GM18951 (cell line): Measurements from ENCODE around the gene FAM186B.
"Not testable (repeated sequence)": the region's sequence is repeated elsewhere in the genome, so short reads cannot be mapped to it uniquely, and the experiment has no call there.

ENCODE experiments used
- POLR2A ChIP-seq: IDR thresholded peaks from 4 replicates; pipeline ENCODE4 v1.6.1; 2011; ENCODE audit warnings: mild to moderate bottlenecking; ENCODE audit not compliant: insufficient read length, insufficient read depth; ENCODE audit errors: extremely low read depth
- in situ Hi-C: fragments of 300-500 bp; cut with MboI; formaldehyde crosslinking; loops from one replicate; pipeline ENCODE4 v1.12.0; 2022; ENCODE audit warnings: low sequenced_read_pairs, mixed read lengths, inconsistent platforms; ENCODE audit not compliant: unreplicated experiment

The FAM186B gene, protein sequence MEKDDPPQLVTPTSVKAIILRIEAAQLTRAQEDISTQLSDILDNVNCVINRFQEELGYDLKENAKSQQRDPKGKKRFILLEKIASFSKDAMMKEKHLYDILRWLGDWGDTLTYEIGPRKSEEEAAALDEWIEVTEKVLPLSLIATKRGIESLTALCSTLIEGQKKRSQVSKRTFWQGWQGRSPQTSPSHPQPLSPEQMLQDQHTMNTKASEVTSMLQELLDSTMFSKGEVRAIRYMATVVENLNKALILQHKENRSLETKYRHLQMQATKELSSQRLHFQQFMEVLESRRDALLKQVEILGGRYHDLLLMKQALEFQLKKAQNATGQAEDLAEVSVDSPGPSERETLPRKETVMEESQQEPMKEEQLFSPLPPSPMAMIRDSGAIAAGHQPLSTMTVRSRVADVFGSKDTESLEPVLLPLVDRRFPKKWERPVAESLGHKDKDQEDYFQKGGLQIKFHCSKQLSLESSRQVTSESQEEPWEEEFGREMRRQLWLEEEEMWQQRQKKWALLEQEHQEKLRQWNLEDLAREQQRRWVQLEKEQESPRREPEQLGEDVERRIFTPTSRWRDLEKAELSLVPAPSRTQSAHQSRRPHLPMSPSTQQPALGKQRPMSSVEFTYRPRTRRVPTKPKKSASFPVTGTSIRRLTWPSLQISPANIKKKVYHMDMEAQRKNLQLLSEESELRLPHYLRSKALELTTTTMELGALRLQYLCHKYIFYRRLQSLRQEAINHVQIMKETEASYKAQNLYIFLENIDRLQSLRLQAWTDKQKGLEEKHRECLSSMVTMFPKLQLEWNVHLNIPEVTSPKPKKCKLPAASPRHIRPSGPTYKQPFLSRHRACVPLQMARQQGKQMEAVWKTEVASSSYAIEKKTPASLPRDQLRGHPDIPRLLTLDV

GRCh38 chr12:49605539-49605938 is at the start of gene FAM186B:
Gene FAM186B (minus strand): TSS chr12:49605639. CDS start chr12:49605477, 162 bp downstream.
- in situ Hi-C loops, result not testable (repeated sequence)

DNA sequence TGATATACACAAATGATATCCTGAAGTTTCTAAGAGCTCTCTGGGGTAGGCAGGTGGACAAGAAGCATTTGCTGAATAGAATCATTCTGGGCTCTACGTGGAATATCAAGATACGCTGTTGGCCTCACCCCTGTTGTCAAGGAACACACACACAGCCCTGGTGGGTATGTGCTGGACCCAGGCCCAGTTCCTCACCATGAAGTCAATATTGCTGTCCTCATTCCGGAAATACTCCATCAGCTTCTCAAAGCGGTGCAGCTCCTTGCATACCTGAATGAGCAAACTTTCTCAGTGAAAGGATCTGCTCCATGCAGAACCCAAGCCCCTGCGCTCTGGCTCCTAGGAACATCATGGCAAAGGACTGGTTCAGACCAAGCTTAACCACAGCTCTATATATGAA is 49.3 kb upstream of the FAM186B start:
- in situ Hi-C loops, result loop anchor here (5.0 kb wide), 1 partner anchor 53 kb away; the partner anchor contains the start of gene FMNL3
- no peak for TF ChIP-seq POLR2A

DNA sequence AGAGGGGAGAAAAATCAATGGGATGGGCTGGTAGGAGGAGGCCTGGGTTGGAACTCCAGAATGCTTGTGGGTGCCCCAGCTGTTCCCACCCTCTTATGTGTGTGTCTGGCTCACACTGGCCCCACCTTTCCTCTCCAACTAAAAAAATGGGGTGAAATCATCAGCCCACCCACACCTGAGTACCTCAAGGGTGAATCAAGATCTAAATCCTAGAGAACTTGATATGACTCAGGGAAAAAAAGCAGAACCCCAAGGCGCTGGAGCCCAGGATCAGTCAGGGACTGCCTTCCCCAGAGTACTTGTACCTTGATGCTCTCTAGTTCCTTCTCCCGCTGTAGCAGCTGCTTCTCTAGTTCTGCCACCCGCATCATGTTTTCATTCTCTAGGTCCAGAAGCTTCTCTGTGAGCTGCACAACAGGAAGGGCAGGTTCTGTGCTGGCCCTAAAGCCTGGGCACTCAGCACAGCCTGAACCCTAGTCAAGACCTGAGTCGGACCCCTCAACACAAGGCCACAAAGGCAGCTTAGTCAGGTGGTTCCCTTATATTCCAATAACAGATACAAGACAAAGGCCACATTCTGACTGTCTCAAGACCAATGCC is 47.6 kb upstream of the FAM186B start:
- no peak for TF ChIP-seq POLR2A
- in situ Hi-C loops, result loop anchor here (5.0 kb wide), 1 partner anchor 54 kb away; the partner anchor contains the start of gene FMNL3

- no peak for TF ChIP-seq POLR2A
- in situ Hi-C loops, result loop anchor here (5.0 kb wide), 1 partner anchor 55 kb away; the partner anchor contains the start of gene FMNL3
These were observed 46.4 kb upstream of the FAM186B start for GRCh38 chr12:49651855-49652254.

DNA sequence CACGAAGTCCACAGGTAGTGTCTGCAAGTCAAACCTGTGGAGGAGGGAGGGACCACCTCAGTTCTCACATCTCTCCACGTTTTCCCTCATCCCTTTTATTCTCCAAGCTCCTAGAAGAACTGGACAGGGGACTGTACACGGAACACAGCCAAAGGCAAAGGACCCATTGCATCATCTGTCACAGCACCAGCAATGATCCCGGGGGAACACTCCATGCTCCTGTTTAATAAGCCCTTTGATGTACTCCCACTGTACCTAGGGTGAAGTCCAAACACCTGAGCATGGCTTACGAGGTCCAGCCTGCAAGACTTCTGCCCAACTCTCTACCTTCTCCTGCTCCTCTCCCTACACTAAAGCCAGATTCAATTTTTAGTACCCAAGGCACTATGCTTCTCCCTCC is 44.5 kb upstream of the FAM186B start:
- TF ChIP-seq POLR2A, result no peak
- in situ Hi-C loops, result loop anchor here (5.0 kb wide), 1 partner anchor 57 kb away; the partner anchor contains the start of gene FMNL3

DNA sequence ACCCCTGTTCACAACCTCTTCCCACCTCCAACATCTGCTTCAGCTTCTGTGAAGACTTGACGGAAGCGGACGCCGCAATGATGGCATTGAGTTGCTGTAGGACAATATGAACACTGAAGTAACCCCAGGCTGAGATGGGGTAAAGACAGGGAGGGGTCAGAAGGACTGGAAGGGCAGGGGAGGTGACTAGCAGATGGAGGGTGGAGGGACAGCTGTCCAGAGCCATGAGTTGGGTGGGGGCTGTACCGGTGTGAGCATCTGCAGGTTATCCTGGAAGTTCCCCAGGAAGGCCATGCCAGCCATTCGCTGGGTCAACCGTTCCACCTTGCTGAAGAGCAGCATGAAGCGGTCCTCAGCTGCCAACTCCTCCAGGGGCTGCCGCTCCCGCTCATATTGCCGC is 44.0 kb upstream of the FAM186B start:
- in situ Hi-C loops, result no loop called here
- no peak for TF ChIP-seq POLR2A

DNA sequence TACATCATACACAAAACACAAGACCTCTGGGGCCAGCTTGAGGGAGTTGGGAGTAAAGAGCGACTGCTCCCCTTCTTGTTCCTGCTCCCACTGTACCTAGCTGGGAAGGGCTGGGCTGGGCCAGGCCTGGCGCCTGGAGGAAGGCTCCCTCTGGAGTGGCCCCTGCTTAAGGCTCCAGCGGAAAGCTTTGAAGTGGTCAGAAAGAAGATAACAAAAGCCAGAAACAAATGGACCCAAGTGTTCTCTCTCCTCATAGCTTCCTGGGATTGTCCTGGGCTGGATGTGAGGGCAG is 43.2 kb upstream of the FAM186B start:
- TF ChIP-seq POLR2A, result no peak
- in situ Hi-C loops, result no loop called here

DNA sequence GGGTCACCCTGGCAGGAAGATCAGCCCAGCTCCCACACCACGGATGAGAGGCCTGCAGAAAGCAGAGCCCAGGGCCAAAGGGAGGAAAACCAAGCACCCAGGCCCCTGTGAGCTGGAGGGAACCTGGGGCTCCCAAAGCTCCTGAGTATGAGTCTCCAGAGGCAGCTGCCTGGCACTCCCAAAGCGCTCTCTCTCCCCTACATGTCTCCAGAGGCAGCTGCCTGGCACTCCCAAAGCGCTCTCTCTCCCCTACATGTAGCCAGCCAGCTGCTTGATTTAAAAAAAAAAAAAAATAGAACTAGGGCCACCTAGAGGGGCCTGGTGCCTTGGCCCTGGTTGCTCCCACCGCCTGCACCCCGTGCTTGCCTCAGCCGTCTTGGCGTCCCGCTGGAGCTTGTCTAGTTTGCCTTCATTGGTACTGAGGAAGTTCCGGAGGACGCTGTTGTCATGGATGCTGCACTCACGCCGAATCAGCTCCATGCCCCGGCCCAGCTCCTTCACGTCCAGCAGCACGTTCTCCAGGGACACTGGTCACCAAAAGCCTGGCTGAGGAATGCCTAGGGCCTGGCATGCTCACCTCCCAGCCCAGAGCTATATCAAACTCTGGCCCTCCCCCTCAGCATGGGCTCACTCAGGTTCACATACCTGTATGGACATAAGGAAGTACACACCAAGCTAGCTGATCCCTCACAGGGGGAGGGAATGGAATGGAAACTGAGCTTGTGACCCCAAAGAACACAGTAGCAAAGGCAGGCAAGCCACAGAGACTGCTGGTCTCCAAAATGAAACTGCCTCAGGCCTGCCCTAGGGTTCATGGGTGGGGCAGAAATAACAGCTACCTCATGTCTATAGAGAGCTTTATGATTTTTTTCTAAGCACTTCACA is 42.6 kb upstream of the FAM186B start:
- TF ChIP-seq POLR2A, result no peak
- in situ Hi-C loops, result no loop called here

DNA sequence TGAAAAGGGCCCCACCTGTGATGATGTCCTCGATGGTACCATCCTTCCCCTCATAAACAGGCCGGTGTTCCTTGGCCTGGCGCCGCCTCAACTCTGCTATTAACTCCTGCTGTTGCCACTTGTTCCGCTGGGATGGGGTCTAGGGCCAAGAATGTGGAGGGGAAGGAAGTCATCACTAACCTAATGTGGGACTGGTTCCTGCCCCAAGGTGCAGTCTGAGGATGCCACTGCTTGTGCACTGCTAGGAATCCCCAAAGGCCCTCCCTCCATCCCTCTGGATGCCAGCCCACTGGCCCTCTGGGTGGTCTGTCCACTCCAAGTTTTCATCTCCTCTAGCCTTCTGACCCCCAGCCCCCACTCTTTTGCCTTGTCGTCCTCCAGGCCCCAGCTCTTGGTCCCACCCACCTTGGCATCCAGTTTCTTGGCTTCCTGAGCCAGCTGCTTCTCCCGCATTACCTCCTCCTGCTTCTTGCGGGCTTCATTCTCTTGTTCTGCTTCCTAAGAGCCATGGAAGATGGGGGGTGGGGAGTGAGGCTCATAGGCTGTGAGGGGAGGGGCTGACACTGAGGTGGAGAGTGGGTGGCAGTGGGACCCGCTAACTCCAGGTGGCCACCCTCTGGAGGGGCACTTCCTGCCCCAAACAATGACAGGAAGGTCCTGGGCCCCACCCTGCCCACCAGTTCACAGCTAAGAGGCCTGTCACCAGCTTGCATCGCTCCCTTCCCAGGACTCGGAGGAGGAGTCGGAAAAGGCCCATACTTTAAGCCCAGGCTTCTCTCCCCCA is 41.6 kb upstream of the FAM186B start:
- no peak for TF ChIP-seq POLR2A
- in situ Hi-C loops, result no loop called here

- in situ Hi-C loops, result no loop called here
- TF ChIP-seq POLR2A, result no peak
These were observed 40.9 kb upstream of the FAM186B start for GRCh38 chr12:49646331-49646830.

DNA sequence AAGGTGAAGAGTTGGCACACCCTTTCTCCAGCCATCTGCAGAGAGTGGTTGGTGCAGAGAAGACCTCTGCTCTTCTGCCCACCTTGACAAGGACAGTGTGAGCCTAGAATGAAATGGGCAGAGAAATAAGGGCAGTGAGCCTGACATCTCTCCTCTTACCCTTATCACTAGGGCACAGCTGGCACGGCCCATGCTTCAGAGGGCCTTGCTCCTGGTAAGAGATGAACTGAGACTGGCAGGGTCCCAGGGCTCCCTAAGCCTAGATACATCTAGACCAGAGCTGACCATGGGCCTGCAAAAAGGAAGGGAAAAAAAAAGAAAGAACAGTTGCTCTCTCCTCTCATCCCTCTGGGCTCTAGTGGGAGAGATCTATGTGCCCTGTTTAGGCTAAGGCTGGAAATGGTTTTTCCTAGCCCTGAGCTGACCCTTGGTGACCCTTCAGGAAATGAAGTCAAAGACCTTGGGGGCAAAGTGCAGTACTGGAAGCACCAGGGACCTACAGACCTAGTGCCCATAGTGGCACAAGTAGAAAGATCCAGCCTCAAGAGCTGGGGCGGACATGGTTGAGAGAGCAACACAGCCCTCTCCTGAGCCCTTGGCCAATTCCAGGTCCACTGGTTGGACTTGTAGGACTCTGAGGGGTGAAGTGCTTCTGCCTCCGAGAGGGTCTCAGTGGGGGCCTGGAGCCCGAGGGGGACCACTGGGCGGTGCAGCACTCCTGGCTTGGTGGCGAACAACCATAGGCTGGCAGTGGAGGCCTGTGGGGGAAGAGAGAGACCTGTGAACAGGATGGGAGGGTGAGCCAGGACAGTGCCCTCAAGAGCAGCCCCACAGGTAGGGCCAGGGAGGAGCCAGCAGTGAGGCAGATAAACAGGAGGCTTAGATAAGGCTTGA is 40.0 kb upstream of the FAM186B start:
- TF ChIP-seq POLR2A, result no peak
- in situ Hi-C loops, result no loop called here
